Spleen (tissue), 11 donors: ENCODE measurements around the gene DDX4. TPM values are rescaled to one million over a fixed set of nuclear protein-coding genes. Genes with fewer than 3 reads are reported as not detected.

Source experiments
- DNase-seq: peaks from one replicate; pipeline ENCODE4 v3.0.0-alpha.2; 2020
- H3K27ac ChIP-seq, 8 donors: fragments of 200-600 bp; sonication (generic) in 7 of 8; 1 replicate in 4 of 8; 2 replicates in 4 of 8; pipeline versions ENCODE4 v1.5.0 to v1.8.0; 2016 to 2021; ENCODE audit warnings: inconsistent platforms in 4 of 8, mild to moderate bottlenecking in 4 of 8, moderate library complexity in 1 of 8
- H3K27me3 ChIP-seq, 7 donors: fragments of 200-600 bp; sonication (generic) in 6 of 7; replicated peaks in 1 of 7; 1 replicate in 4 of 7; 2 replicates in 3 of 7; pipeline versions ENCODE4 v1.5.0 to v1.8.0; 2016 to 2021; ENCODE audit warnings: inconsistent platforms in 3 of 7, mild to moderate bottlenecking in 1 of 7
- H3K36me3 ChIP-seq, 6 donors: fragments of 200-600 bp; sonication (generic) in 5 of 6; 1 replicate in 4 of 6; 2 replicates in 2 of 6; pipeline versions ENCODE4 v1.5.0 to v1.8.0; 2016 to 2021; ENCODE audit warnings: inconsistent platforms in 2 of 6
- H3K4me1 ChIP-seq, 6 donors: fragments of 200-600 bp; sonication (generic) in 5 of 6; 1 replicate in 3 of 6; 2 replicates in 3 of 6; pipeline versions ENCODE4 v1.5.0 to v1.8.0; 2016 to 2021; ENCODE audit warnings: inconsistent platforms in 3 of 6
- H3K4me3 ChIP-seq, 8 donors: fragments of 200-600 bp; sonication (generic) in 7 of 8; 1 replicate in 4 of 8; 2 replicates in 4 of 8; pipeline versions ENCODE4 v1.5.0 to v1.8.0; 2016 to 2021; ENCODE audit warnings: inconsistent platforms in 4 of 8, mild to moderate bottlenecking in 4 of 8, moderate library complexity in 2 of 8
- H3K9me3 ChIP-seq, 8 donors: fragments of 200-600 bp; sonication (generic) in 7 of 8; 1 replicate in 4 of 8; 2 replicates in 4 of 8; pipeline versions ENCODE4 v1.5.0 to v1.8.0; 2016 to 2021; ENCODE audit warnings: inconsistent platforms in 4 of 8
- POLR2A ChIP-seq, 3 donors: fragments of 450-650 bp; IDR thresholded peaks; one replicate each; pipeline ENCODE4 v1.5.1; 2017; ENCODE audit warnings: antibody characterized with exemption in 3 of 3, mild to moderate bottlenecking in 1 of 3
- POLR2AphosphoS5 ChIP-seq, 3 donors: sonication (generic); formaldehyde crosslinking; IDR thresholded peaks; one replicate each; pipeline ENCODE4 v1.5.1; 2017; ENCODE audit warnings: antibody characterized with exemption in 3 of 3
- WGBS, 5 donors: extraction: QIAGEN DNeasy Blood & Tissue Kit in 3 of 5; methylation state at CpG; one replicate each; pipeline versions ENCODE4 v1.1.5 to v1.1.7; 2013 to 2018; 5-methylcytosine and 5-hydroxymethylcytosine counted together
- intact Hi-C: fragments of 100-400 bp; cut with DNase I; formaldehyde crosslinking; loops from one replicate; pipeline ENCODE4 v1.15.0; 2023; ENCODE audit warnings: low total_unique reads
- polyA plus RNA-seq, 3 donors: library from polyadenylated mRNA; stranded (reverse); fragments of 200-250 nt; gene quantifications; one replicate each; pipeline ENCODE4 v1.2.1, GENCODE V29; 2013
- total RNA-seq, 7 donors: library from RNA; depleted of rRNA in 3 of 7; stranded (reverse); fragments of >200 nt in 3 of 7; fragmentation: NEBNext Ultra II Directional in 4 of 7; extraction: Animal tissue kit (Norgen Biotek cat#: 25700) in 4 of 7; gene quantifications; one replicate each; pipeline versions ENCODE4 v1.1.0 to v1.2.1, GENCODE V29; 2016 to 2021
- TF ChIP-seq, protein P1 (sequence below), 11 experiments: fragments of 200-600 bp in 7 of 11; fragments of 450-650 bp in 4 of 11; sonication (generic) in 4 of 11; IDR thresholded peaks in 8 of 11; conservative IDR thresholded peaks in 3 of 11; 1 replicate in 7 of 11; 2 replicates in 4 of 11; pipeline versions ENCODE4 v1.4.0 to v1.8.0; 2016 to 2021; ENCODE audit warnings: antibody characterized with exemption in 11 of 11, inconsistent platforms in 4 of 11, mild to moderate bottlenecking in 1 of 11
- donor health status: healthy with polysubstance abuse.
- donor health status: DM: no; HTN: no; CAD: no; lungs with moderate emphysema.
- donor health status: DM: no; HTN: no; CAD: no.
- donor health status: Bipolar disorder and iron deficiency.
- donor health status: healthy.
- donor health status: DM: no; HTN: no; CAD: no.
- donor health status: DM: yes; HTN: yes; CAD: no.

The DDX4 gene
- total and polyA plus RNA-seq, 10 donors, result 0.07 to 0.30 TPM; not detected in 8

GRCh38 chr5:55855509-55855908 lies 117.6 kb downstream of the DDX4 start:
- WGBS, 5 donors, result 57 to 62% (median 60%) methylated on average over 5 of the region's 5 CpGs
- no peak for DNase-seq

DNA sequence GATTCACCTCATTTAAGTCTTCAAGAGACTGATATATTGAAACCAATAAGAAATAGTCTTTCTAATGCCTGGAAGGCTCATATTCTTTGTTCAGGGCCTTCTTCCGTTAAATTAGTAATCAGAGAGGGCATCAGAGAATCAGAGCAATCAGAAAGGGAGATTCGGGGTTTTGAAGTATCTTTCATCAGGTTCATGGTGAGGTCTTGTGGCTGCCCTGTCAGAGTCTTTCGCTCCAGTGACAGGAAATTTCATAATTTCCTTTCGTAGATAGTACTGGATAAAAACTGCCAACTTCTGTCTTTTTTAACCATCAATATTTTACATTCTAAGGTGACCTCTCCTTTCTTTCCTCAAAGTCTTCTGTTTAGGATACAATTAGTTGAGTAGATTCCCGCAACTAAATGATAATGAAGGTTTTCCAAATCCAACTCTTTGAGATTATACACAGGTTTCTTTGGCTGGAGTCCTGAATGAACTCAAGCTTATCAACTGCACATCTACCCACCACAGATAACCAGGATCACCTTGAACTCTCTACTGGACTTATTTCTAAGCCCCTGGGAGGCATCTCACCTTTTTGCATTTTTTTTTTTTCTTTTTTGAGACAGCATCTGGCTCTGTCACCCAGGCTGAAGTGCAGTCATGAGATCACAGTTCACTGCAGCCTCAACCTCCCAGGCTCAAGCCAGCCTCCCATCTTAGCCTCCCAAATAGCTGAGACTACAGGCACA lies 118.8 kb downstream of the DDX4 start:
- WGBS, 5 donors, result 18 to 29% (median 28%) methylated on average over 5 of the region's 5 CpGs
- H3K4me3 ChIP-seq, result no peak overlapping the region
- intact Hi-C loops, result no loop called here
- TF ChIP-seq POLR2AphosphoS5 (IDR thresholded peaks at IDR 0.05) (no peak), POLR2A (IDR thresholded peaks at IDR 0.05) (no peak)
- TF ChIP-seq, protein P1, sequence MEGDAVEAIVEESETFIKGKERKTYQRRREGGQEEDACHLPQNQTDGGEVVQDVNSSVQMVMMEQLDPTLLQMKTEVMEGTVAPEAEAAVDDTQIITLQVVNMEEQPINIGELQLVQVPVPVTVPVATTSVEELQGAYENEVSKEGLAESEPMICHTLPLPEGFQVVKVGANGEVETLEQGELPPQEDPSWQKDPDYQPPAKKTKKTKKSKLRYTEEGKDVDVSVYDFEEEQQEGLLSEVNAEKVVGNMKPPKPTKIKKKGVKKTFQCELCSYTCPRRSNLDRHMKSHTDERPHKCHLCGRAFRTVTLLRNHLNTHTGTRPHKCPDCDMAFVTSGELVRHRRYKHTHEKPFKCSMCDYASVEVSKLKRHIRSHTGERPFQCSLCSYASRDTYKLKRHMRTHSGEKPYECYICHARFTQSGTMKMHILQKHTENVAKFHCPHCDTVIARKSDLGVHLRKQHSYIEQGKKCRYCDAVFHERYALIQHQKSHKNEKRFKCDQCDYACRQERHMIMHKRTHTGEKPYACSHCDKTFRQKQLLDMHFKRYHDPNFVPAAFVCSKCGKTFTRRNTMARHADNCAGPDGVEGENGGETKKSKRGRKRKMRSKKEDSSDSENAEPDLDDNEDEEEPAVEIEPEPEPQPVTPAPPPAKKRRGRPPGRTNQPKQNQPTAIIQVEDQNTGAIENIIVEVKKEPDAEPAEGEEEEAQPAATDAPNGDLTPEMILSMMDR (IDR thresholded peaks at IDR 0.05 in 8 of 11, conservative IDR thresholded peaks at IDR 0.05 in 3 of 11), result no peak
- H3K36me3 ChIP-seq, result no peaks in the 10 kb centered on the region
- H3K9me3 ChIP-seq, result peaks cover 0 to 7% (median 0%) of the 10 kb centered on the region in 8 donors
- H3K27me3 ChIP-seq, result no peaks in the 10 kb centered on the region
- peaks cover 0 to 34% (median 17%) of the 10 kb centered on the region in 6 donors for H3K4me1 ChIP-seq
- H3K27ac ChIP-seq, result no peak overlapping the region
- DNase-seq, result no peak

More at GRCh38 chr5:55855509-55855908, 117.6 kb downstream of the DDX4 start:
- H3K27ac ChIP-seq, result no peak overlapping the region
- H3K4me1 ChIP-seq, result peaks cover 0 to 34% (median 17%) of the 10 kb centered on the region in 6 donors
- TF ChIP-seq, protein P1 (IDR thresholded peaks at IDR 0.05 in 8 of 11, conservative IDR thresholded peaks at IDR 0.05 in 3 of 11), result no peak
- TF ChIP-seq POLR2AphosphoS5 (IDR thresholded peaks at IDR 0.05) (no peak), POLR2A (IDR thresholded peaks at IDR 0.05) (no peak)
- no peak overlapping the region for H3K4me3 ChIP-seq
- no peaks in the 10 kb centered on the region for H3K27me3 ChIP-seq
- intact Hi-C loops, result no loop called here
- peaks cover 0 to under 1% (median 0%) of the 10 kb centered on the region in 8 donors for H3K9me3 ChIP-seq
- H3K36me3 ChIP-seq, result no peaks in the 10 kb centered on the region

DNA sequence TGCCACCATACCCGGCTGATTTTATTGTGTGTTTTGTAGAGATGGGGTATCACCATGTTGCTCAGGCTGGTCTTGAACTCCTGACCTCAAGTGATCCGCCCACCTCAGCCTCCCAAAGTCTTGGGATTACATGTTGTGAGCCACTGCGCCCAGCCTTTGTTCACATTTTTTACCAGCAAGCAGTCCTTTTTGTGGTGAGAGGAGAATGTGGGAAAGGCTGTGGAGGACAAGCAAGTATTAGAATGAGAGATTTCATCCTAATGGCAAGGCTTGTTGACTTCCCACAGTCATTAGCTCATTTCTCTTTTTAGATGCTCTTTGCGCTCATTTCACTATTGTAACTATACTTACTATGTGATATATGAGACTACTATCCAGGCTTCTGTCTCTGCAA lies 119.4 kb downstream of the DDX4 start:
- intact Hi-C loops, result no loop called here
- H3K4me1 ChIP-seq, result peaks cover 0 to 34% (median 17%) of the 10 kb centered on the region in 6 donors
- peaks cover 0 to 7% (median 0%) of the 10 kb centered on the region in 8 donors for H3K9me3 ChIP-seq
- no peak for DNase-seq
- H3K36me3 ChIP-seq, result no peaks in the 10 kb centered on the region
- TF ChIP-seq, protein P1 (IDR thresholded peaks at IDR 0.05 in 8 of 11, conservative IDR thresholded peaks at IDR 0.05 in 3 of 11), result no peak
- TF ChIP-seq POLR2AphosphoS5 (IDR thresholded peaks at IDR 0.05) (no peak), POLR2A (IDR thresholded peaks at IDR 0.05) (no peak)
- H3K27me3 ChIP-seq, result no peaks in the 10 kb centered on the region
- no peak overlapping the region for H3K4me3 ChIP-seq
- no peak overlapping the region for H3K27ac ChIP-seq
- 80 to 94% (median 93%) methylated on average over 4 of the region's 4 CpGs for WGBS, 5 donors

- Histone ChIP-seq H3K4me1 (peaks cover 0 to 30% (median 16%) of the 10 kb centered on the region in 6 donors), H3K4me3 (no peak overlapping the region), H3K27me3 (no peaks in the 10 kb centered on the region), H3K9me3 (peaks cover 0 to 7% (median 0%) of the 10 kb centered on the region in 8 donors), H3K36me3 (no peaks in the 10 kb centered on the region), H3K27ac (no peak overlapping the region)
- WGBS, 5 donors, result 92 to 100% (median 98%) methylated on average over 2 of the region's 2 CpGs
- DNase-seq, result no peak
- intact Hi-C loops, result no loop called here
- no peak for TF ChIP-seq POLR2AphosphoS5 (IDR thresholded peaks at IDR 0.05)
- TF ChIP-seq, protein P1 (IDR thresholded peaks at IDR 0.05 in 8 of 11, conservative IDR thresholded peaks at IDR 0.05 in 3 of 11), result no peak
- TF ChIP-seq POLR2A (IDR thresholded peaks at IDR 0.05), result no peak
Measured at GRCh38 chr5:55858104-55858503, 120.2 kb downstream of the DDX4 start.
